Pulmonary artery endothelial cell (primary cell): ENCODE measurements around the gene STX18. TPM values are rescaled to one million over a fixed set of nuclear protein-coding genes. Genes with fewer than 3 reads are reported as not detected.

Experiments
- DNase-seq: peaks from one replicate; pipeline ENCODE4 v3.0.0-alpha.2; 2011; ENCODE audit warnings: low read depth, low spot score
- total RNA-seq: library from RNA; depleted of rRNA; stranded (reverse); fragments of >200 nt; gene quantifications from 2 replicates; pipeline ENCODE4 v1.2.3, GENCODE V29; 2014

The STX18 gene
- total RNA-seq, 1 donor from 2014 or later: 24.6 TPM

DNA sequence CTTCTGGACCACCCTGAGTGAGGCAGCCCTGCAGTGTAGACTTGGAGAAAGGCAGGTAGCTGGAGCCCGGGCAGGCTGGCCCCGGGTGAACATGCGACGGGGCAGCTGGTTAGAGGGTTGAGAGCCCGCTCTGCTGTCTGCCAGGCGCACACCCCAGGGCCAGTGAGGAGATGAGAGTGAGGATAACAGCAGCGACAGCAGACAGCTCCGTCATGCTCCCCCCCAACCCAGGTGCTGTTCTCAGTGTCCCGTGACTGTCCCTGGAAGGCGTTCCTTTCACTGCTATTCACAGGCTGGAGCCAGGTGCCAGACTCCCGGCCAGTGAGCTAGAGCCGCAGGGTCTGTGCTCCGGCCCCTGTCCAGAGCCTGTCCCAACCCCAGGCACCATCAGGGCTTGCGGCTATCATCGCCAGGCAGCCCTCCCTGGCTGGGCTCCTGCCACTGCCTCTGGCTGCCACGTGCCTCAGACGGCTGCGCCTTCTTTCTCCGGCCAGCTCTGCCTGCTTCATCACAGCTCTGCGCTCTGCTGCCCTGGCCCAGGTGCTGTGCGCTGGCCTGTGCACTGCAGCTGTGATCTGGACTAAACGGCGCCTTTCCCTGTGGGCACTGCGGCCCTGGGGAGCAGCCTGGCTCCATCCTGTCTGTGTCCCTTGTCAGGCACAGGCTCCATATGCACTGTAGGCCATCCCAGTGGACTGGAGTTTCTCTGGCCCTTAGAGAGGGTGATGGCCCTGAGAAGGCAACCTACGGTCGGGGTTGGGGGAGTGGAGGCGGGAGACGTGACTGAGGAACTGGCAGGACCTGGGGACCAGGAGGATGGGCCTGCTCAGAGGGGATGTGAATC lies 135.2 kb downstream of the STX18 start:
- DNase-seq: no peak

DNA sequence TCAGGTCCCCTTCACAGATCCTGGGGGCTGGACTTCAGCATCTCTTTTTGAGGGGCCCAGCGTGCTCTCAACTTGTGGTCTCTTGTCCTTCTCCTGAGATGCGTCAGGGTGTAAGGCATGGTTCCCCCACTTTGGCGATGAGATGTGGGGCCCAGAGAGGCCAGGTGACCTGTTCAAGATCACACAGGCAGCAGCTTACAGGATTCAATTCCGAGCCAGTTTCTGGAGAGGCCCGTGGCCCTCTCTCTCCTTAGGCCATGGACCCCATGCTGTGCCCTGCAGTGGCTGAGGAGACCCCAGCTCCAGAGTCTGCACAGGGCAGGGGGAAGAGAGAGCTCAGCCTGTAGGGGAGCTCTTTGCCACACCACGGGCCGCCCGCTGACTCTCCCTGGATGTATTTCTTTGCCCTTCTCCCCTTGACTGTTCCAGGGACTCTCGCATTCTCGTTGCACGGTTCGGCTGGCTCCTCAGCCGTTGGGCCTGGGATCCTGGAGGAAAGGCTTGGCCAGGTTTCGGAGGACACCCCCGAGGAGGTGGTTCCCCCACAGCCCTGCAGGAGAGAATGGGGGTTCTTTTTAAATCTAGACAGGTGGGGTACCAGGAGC lies 136.4 kb downstream of the STX18 start:
- DNase-seq: no peak

DNA sequence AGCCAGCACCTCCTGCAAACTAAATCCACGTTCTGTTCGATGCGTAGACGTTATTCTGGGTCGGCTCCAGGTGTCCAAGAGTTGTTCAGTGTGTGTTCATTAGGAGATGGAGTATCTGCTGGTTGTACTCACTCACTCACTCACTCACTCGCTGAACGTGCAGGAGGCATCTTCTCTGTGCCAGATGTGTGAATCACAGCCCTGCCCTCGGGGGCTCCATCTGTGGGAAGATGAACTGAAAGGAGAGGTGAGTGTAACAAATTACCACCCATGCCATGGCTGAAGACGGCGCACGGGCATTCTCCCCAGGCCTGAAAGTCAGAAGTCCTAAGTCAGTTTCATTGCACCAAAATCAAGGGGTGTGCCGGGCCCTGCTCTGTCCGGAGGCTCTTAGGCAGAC lies 138.9 kb downstream of the STX18 start:
- no peak for DNase-seq

DNA sequence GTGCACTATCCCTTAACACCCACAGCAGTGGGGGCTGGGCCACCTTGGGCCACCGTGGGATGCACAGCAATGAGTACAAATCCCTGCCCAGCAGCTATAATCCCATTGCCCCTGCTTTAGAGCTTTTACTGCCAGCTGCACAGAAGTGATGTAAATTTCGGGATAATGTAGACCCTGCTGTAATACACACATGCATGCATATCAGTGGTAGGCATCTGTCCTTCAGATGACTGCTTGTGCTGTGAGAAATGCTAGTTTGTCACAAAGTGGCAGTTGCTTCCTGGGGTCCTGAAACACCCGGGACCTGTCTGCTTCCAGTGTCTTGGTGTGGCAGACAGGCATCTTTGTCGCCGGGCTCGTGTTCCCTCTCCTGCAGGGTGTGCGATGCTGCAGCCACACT lies 140.8 kb downstream of the STX18 start:
- DNase-seq: no peak

DNA sequence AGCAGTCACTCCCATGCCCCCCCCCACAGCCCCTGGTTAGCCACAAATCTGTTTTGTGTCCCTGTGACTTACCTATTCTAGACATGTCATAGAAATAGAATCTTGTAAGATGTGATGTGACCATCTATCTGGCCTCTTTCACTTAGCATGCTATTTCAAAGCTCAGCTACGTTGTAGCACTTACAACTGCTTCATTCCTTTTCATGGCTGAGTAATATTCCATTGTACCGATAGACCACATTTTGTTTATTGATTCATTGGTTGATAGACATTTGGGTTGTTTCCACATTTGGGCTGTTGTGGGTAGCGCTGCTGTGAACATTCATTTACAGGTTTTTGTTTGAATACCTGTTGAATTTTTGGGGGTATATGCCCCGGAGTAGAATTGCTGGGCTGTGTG lies 143.4 kb downstream of the STX18 start:
- DNase-seq: no peak

DNA sequence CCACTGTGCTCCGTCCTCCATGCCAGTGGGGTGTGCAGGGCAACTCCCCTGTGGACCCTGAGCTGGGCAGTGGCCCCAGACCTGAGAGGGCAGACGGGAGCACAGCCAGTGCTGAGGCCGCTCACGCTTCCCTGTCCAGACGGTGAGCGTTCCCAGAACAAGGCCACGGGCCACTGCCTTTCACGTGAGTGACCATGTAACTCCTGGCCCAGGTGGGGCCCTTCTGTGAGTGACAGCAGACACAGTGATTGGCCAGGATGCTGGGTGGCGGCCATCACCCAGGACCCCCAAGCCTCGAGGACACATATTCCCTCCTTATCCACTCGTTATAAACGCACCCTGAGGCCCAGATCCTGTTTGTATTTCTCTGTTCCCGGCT lies 144.4 kb downstream of the STX18 start:
- DNase-seq: no peak

DNA sequence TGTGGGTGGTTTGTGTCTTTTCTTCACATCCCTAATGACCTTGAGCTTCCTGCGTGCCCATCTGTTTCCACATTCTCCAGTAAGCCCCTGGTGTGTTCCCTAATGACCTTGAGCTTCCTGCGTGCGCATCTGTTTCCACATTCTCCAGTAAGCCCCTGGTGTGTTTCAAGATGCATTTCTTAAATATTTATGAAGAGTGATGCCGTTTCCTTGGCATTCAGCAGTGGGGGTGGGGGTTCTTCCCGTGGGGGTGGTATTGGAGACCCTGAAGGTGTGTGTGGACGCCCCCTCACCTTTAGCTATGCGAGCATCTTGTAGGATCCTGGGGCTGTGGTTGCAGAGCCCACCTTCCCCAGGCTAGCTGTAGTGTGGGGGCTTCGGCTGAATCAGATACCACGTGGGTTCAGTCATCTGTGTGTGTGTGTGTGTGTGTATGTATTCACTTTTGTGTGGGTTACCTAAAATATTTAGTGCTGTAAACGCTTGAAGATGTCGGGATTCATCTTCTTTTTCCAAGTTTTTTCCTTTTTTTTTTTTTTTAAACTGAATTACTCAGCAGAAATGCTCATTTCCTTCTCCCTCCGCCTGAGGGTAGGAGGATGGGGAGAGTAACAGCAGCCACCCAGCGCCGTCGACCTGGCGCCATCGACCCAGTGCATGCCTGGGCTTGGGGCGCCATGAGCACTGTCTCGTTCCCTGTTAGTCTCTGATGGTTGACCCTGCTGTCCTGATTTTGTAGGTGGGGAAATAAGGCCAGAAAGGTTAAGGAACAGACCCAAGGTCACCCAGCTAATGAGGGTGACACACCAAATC lies 145.0 kb downstream of the STX18 start:
- DNase-seq: no peak

DNA sequence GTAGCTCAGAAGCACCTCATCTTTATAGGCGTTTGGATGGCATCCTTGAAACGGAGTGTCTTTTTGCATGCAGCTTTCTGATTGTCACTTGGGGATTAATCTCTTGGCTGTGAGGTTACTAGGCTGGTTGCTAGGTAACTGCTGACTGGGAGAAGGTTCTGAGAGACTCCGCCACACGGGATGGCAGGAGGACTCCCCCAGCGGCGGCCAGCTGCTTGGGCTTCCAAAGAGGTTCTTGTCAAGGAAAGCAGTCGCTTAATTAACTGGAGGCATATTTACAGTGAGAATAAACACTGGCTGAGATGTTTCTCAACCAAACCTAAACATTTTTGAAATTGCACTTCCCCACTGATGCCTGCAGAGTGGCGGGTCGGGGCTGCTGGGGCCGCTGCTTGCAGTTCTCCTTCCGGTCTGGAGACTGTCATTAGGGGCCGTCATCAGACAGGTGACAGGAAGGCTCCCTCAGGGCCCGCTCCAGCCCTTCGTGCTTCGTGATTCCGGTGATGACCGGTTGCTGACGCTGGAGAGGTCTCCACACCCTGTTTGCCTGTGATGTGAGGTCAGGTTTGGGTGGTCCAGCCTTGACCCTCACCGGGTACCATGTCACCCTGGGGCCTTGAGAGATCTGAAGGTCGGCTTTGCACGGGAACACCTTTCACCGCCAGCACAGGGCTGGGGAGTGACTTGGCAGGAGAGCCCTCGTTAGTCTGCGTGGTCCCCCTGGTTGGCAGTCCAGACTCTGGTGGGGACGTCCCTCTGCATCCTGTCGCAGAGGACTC lies 145.8 kb downstream of the STX18 start:
- no peak for DNase-seq

DNA sequence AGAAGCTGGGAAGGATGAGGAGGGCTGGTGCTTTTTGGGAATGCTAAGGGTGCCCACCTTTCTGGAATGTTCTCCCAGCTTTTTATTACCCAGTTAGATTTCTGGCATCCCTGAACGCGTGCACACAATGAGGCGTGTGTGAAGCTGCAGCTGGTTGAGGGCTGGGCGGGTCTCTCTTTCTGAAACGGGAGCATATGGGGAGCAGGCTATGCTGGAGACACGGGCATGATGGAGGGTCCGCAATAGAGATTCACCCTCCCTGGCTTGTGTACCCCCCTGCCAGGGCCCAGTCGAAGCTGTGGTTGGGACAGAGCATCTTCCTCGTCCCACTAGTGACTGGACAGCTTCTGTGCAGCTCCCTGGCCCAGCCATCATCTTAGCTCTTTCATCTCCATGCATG lies 146.5 kb downstream of the STX18 start:
- no peak for DNase-seq

DNA sequence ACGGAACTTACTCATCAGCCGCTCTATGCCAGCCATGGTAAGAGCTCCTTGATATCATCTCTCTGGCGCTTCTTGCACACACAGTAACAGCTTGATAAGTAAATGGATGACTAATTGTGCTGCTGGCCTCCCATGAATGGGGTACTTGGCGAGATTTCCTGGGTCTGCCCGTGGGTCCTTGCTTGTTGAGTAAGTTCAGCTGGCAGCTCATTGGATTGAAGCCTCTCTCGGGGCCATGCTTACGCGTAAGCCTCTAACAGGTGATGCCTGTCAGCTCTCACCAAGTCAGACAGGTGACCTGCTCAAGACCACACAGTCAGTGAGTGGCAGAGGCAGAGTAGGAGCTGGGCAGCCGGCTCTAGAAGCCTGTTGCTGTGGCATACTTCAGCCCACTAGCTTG lies 147.2 kb downstream of the STX18 start:
- peak; percentile 24 for DNase-seq

DNA sequence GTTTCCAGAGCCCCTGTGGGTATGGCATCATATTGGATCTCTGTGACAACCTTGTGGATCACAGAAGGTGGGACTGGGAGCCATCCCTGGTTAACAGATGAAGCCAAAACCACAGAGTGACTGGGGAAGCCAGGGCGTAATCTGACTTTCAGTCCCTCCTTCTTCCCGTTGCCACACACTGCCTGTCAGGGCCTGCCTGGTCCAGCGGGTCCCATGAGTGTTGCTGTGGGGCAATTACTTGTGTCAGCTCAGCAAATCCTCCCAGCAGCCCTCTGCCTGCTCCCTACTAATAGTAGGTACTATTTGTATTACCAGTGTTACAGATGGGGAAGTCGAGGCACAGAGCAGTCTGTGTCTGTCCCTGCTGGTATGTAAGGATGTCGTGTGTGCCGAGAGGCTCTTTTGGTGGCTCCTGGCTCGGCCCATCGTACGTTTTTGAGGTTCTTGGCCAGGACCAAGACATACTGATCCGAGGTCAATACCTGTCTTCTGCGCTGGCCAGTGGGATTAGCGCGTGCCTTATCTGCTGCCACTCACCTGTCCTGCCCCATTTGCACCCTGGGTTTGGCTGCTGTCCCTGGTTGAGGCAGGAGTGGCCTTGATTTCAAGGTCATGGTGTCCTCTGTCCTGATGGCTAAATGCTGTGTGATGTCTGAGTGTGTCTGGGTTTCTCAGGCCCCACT lies 149.2 kb downstream of the STX18 start:
- DNase-seq: no peak

DNA sequence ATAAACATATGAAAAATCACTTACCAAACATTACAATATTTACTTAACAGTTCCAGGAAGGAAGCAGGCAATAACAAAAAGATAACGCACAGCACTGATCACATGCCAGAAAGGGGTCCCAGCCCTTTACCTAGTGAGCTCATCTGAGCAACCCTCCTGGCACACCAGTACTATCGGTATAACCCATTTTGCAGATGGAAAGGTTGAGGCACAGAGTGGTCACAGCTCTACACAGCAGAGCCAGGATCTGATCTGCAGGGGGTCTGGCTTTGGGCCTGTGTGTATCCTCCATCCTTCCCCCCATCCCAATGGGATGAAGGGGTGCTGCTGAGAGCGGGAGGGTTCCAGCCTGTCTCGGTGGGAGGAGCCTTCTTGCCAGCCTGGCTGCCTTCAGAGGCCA lies 150.0 kb downstream of the STX18 start:
- DNase-seq: no peak

DNA sequence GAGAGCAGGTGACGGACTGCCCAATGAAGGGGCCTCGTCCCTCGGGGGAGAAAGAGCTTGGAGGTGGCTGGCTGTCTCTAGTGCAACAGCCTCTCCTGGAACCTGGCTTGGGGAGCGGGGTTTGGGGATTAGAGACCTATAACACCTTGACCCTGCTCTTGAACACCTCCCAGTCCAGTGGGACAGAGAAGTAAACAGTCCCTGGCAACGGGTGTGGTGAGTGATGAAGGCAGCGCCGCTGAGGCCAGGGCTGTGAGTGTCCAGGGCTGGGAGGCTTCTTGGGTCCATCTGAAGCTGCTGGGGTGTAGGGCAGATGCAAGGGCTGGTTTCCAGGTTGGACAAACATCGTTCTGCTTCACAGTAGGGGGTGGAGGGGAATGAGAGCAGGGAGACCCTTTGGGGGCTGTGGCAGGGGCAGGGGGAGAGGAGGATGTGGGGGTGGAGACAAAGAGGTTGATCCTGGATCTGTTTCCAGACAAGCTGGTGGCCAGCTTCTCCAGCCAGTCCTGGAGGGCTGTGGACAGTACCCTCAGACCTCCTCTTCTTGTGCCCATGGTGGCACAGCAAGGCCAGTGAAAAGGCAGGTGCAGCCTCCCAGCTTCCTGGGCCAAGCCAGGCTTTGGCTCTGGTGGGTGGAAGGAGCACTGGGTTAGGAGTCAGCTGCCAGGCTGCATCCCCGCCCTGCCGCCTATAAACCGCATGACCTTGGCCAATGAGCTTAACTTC lies 151.2 kb downstream of the STX18 start:
- DNase-seq: no peak

DNA sequence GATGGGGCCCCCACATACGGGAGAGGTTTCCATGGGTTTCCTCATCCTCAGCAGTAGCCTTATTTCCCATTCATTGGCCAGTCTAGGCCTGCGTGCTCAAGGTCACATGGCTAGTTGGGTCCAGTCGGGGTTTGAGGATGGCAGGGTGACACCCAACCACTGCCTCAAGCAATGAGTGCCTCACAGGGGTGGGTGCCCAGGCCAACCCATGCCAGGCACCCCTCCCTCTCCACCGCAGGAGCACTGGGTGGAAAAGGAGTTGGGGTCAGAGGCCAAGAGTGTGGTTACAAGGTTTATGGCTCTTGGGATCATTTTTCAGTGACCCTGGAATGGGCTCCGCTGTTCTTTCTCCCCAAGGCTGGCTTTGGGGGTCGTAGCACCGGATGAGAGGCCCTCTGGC lies 151.8 kb downstream of the STX18 start:
- no peak for DNase-seq

DNA sequence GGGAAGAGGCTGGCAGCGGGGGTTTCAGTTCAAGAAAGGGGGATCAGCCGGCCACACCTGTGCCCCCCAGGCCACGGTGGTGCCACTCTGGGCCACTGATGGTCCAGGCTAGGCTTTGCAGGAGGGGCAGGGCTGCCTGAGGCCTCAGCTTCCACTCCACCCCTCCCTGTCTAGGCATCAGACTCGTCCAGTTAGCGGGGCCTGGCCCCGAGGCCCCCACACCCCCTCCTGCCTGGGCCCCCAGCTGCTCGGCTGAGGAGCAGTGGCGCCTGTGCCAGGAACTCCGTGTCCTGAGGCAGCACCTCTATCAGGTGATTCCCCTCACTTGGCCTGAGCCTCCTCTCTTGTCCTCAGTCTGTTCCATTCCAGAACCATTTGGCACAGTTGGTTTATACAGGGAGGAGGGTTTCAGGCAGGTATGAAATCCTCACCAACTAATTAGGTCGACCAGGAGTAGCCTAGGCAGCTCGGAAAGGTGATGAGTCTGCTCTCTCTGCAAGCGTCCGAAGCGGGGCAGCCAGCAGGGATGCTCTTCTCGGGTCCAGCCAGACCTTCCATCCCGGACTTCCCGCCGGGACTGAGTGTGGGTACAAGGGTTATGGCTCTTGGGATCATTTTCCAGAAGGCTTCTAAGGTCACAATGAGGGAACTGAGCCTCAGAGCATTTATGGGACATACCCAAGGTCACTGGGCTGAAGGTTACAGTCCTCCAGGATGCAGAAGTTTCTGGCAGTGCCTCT lies 152.8 kb downstream of the STX18 start:
- DNase-seq: no peak

DNA sequence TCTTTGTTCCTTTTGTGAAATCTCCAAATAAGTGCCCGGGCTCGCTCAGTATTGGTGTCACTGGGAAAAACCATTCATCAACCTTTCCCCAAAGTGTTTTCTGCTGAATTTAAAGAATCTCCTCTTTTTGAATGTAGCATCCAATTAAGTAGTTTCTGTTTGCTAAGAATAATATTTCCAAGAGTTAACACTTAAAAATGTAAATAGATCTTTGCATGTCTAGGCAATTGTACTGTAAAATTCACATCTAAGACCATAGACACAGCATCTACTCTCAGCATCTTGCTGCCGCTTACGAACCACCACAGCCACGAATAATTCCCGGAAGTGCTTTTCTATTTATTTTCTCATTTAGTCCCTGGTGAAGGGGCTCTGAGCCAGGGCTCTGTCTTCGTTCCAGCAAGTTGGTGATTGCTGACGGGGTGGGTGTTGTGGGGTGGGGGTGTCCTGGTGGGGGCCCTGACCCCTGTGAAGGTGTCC lies 153.5 kb downstream of the STX18 start:
- DNase-seq: no peak

DNA sequence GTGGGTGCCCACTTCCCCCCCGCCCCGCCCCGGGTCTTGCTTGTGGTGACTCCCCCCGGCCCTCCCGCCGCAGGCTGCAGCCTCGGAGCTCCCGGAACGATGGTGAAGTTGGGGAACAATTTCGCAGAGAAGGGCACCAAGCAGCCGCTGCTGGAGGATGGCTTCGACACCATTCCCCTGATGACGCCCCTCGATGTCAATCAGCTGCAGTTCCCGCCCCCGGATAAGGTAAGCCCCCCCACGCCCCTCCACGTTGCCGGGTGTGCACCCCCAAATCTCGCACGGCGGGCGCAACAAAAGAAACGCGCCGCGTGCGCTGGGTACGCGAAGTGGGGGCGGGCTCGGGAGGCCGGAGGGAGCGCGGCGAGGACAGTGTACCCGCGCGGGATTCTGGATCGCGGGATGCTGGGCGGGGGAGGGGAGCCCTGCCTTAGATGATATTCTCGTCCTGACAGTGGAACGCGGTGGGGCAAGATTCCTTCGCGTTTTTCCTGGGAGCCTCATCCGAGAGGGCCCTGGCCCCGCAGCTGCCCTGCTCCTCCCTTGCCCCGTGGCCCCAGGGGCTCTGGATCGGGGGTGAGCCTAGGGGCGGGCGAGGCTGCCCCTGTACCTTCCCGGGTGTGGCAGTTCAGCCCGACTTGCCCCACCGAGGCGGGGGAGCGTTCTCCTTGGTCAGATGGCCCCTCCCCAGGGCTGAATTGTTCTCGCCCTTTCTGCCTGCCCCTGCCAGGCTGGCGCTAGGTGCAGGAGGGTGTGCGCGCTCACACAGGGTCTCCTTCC lies 154.1 kb downstream of the STX18 start:
- no peak for DNase-seq

DNA sequence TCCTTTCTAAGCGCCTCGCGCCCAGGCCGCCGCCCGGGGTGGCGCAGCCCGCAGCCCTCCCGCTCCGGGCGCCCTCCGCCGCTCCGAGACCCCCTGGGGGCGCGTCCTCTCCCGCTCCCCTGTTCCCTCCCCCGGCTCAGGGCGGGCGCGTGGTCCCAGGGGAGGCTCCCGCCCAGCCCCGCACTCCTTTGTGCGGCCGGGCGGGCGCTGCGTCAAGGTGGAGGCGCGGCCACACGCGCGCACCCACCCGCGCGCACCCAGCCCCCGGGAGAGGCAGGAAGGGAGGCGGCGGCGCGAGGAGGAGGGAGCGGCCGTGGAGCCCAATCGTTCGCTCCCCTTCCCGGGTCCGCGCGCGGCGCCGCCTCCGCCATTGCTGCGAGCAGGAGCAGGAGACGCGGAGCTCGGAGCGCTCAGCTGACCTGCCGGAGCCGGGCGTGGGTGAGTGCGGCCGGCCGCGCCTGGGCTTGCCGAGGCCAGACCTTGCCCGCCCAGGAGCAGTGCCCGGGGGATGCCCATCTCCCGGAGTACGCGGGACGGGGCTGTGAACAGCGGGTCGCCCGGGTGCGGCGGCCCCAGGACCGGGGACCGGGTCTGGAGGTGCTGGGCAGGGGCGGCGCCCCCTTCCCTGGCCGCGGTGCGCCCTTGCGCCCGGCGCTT lies 155.0 kb downstream of the STX18 start, which contains the start of gene NSG1:
TSS of gene NSG1 (plus strand) at position 367 of the 657 bp plus-strand sequence. CDS start 528 bp downstream, outside the sequence.
- DNase-seq: no peak
